SK-N-MC (cell line): ENCODE results near the gene MYO5B.

Experiments
- DNase-seq: peaks from one replicate; pipeline ENCODE4 v3.0.0-alpha.2; 2011; ENCODE audit warnings: low read depth, low spot score
- H3K27ac ChIP-seq: fragments of 200-600 bp; sonication (generic); 2 replicates; pipeline ENCODE4 v1.5.1; 2016; ENCODE audit warnings: mixed run types
- H3K36me3 ChIP-seq: fragments of 200-600 bp; sonication (generic); 2 replicates; pipeline ENCODE4 v1.6.1; 2017; ENCODE audit warnings: antibody characterized with exemption, low read length, mixed read lengths; ENCODE audit not compliant: insufficient read depth
- H3K4me3 ChIP-seq: fragments of 200-600 bp; sonication (generic); 2 replicates; pipeline ENCODE4 v1.5.1; 2016
- H3K9ac ChIP-seq: fragments of 200-600 bp; sonication (generic); 2 replicates; pipeline ENCODE4 v1.8.0; 2017; ENCODE audit warnings: mixed run types, mixed read lengths; ENCODE audit not compliant: insufficient read length
- H3K9me3 ChIP-seq: fragments of 200-600 bp; sonication (generic); 2 replicates; pipeline ENCODE4 v1.6.1; 2017; ENCODE audit warnings: low read depth, mild to moderate bottlenecking, antibody characterized with exemption, low read length, moderate library complexity, mixed read lengths
- EZH2 ChIP-seq: fragments of 200-600 bp; sonication (generic); IDR thresholded peaks from one replicate; pipeline ENCODE4 v1.6.1; 2017; ENCODE audit warnings: antibody characterized with exemption
- FOXP2 ChIP-seq: optimal IDR thresholded peaks from 2 replicates; pipeline ENCODE3; 2011; ENCODE audit warnings: mild to moderate bottlenecking, moderate library complexity; ENCODE audit not compliant: insufficient read depth; ENCODE audit errors: extremely low read length, control extremely low read depth
- POLR2AphosphoS5 ChIP-seq: IDR thresholded peaks from 2 replicates; pipeline ENCODE4 v1.6.1; 2012; ENCODE audit warnings: mild to moderate bottlenecking, low read depth, low read length, borderline replicate concordance

MYO5B gene

GRCh38 chr18:50192995-50193795 lies 1.8 kb downstream of the MYO5B start:
- no peak overlapping the region for H3K9ac ChIP-seq
- H3K4me3 ChIP-seq = no peak overlapping the region

GRCh38 chr18:50190926-50191325 lies 4.0 kb downstream of the MYO5B start:
- H3K4me3 ChIP-seq = no peak overlapping the region
- H3K27ac ChIP-seq = no peak overlapping the region
- no peaks in the 10 kb centered on the region for H3K9me3 ChIP-seq
- no peak overlapping the region for H3K9ac ChIP-seq
- no peak for TF ChIP-seq EZH2
- no peak for TF ChIP-seq FOXP2
- no peak for TF ChIP-seq POLR2AphosphoS5
- no peak for DNase-seq
- no peaks in the 10 kb centered on the region for H3K36me3 ChIP-seq

More at GRCh38 chr18:50192995-50193795, 1.8 kb downstream of the MYO5B start:
- TF ChIP-seq FOXP2 (no peak), POLR2AphosphoS5 (no peak), EZH2 (no peak)
- Histone ChIP-seq H3K27ac (no peak overlapping the region), H3K9me3 (no peaks in the 10 kb centered on the region), H3K36me3 (no peaks in the 10 kb centered on the region)
- no peak for DNase-seq

- H3K27ac ChIP-seq = no peak overlapping the region
- no peak for DNase-seq
Observed at GRCh38 chr18:50190236-50190635, 4.7 kb downstream of the MYO5B start.

DNA sequence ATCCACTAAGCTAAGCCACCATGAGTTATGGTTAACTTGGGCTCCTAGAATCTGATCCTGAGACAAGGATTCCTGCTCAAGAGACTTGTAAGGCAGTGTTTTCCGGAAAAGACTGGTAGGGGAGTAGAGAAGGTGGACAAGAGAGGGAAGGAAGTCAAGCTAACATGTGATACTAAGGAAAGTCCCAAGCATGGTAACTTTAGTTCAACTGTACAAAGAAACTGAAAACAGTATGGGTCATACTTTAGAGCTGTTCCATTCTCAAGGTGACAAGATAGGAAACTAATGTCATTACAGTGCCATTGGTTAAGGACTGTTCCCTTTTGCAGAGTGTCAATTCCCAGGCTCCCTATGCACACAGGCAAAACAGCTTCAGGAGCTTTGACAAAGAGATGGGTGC lies 5.8 kb downstream of the MYO5B start:
- no peak overlapping the region for H3K4me3 ChIP-seq
- DNase-seq = no peak
- no peak overlapping the region for H3K9ac ChIP-seq
- H3K27ac ChIP-seq = no peak overlapping the region
- TF ChIP-seq EZH2 (no peak), FOXP2 (no peak), POLR2AphosphoS5 (no peak)
- no peaks in the 10 kb centered on the region for H3K36me3 ChIP-seq
- no peaks in the 10 kb centered on the region for H3K9me3 ChIP-seq

More at GRCh38 chr18:50190236-50190635, 4.7 kb downstream of the MYO5B start:
- H3K9ac ChIP-seq = no peak overlapping the region
- no peaks in the 10 kb centered on the region for H3K36me3 ChIP-seq
- H3K4me3 ChIP-seq = no peak overlapping the region
- H3K9me3 ChIP-seq = no peaks in the 10 kb centered on the region
- no peak for TF ChIP-seq EZH2
- no peak for TF ChIP-seq FOXP2
- TF ChIP-seq POLR2AphosphoS5 = no peak

- Histone ChIP-seq H3K27ac (no peak overlapping the region), H3K36me3 (no peaks in the 10 kb centered on the region), H3K9me3 (no peaks in the 10 kb centered on the region), H3K9ac (no peak overlapping the region), H3K4me3 (no peak overlapping the region)
- DNase-seq = no peak
- no peak for TF ChIP-seq EZH2
- TF ChIP-seq FOXP2 = no peak
- no peak for TF ChIP-seq POLR2AphosphoS5
Observed at GRCh38 chr18:50188652-50189051, 6.3 kb downstream of the MYO5B start.

- Histone ChIP-seq H3K36me3 (no peaks in the 10 kb centered on the region), H3K9me3 (no peaks in the 10 kb centered on the region), H3K4me3 (no peak overlapping the region), H3K27ac (no peak overlapping the region), H3K9ac (no peak overlapping the region)
- no peak for TF ChIP-seq POLR2AphosphoS5
- no peak for TF ChIP-seq FOXP2
- TF ChIP-seq EZH2 = no peak
- no peak for DNase-seq
Observed at GRCh38 chr18:50187659-50188058, 7.3 kb downstream of the MYO5B start.

DNA sequence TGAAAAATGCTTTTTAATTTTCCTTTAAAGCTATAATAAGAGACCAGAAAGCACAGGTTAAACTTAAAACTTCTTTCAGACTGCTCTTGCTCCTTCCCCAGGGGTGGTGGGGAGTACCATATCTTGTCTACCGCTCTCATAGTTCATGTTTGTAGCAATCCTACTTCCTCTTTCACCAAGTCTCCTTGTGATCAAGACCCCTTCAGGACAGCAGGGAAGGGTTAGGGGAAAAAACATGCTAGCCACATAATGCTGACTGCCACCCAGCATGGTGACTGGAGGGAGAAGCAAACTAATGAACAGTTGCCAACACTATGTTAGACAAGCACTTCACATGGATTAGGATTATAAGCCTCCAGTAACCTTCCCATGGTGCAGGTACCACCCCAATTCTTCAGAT lies 8.6 kb downstream of the MYO5B start:
- no peaks in the 10 kb centered on the region for H3K36me3 ChIP-seq
- TF ChIP-seq POLR2AphosphoS5 (no peak), EZH2 (no peak), FOXP2 (no peak)
- H3K27ac ChIP-seq = no peak overlapping the region
- no peak overlapping the region for H3K9ac ChIP-seq
- H3K4me3 ChIP-seq = no peak overlapping the region
- no peak for DNase-seq
- H3K9me3 ChIP-seq = no peaks in the 10 kb centered on the region

- H3K9me3 ChIP-seq = no peaks in the 10 kb centered on the region
- H3K36me3 ChIP-seq = no peaks in the 10 kb centered on the region
- no peak overlapping the region for H3K27ac ChIP-seq
- no peak for DNase-seq
- H3K9ac ChIP-seq = no peak overlapping the region
- TF ChIP-seq POLR2AphosphoS5 = no peak
- TF ChIP-seq FOXP2 = no peak
- TF ChIP-seq EZH2 = no peak
- H3K4me3 ChIP-seq = no peak overlapping the region
Observed at GRCh38 chr18:50183556-50183955, 11.4 kb downstream of the MYO5B start.

GRCh38 chr18:50182511-50182910 lies 12.4 kb downstream of the MYO5B start:
- H3K36me3 ChIP-seq = no peaks in the 10 kb centered on the region
- TF ChIP-seq POLR2AphosphoS5 (no peak), FOXP2 (no peak), EZH2 (no peak)
- H3K4me3 ChIP-seq = no peak overlapping the region
- H3K9me3 ChIP-seq = no peaks in the 10 kb centered on the region
- H3K9ac ChIP-seq = no peak overlapping the region
- DNase-seq = no peak
- no peak overlapping the region for H3K27ac ChIP-seq
